GM20000 (cell line): ENCODE data around the gene LSMEM2.
"Not testable (repeated sequence)": the region's sequence is repeated elsewhere in the genome, so short reads cannot be mapped to it uniquely, and the experiment has no call there.

Experiments
- DNase-seq: peaks from one replicate; pipeline ENCODE4 v3.0.0; 2012; ENCODE audit warnings: low spot score
- TF ChIP-seq, protein P1 (sequence below): IDR thresholded peaks from 2 replicates; pipeline ENCODE4 v1.5.1; 2012; ENCODE audit warnings: mild to moderate bottlenecking, control low read depth; ENCODE audit errors: extremely low read depth, missing control alignments

LSMEM2 gene

DNA sequence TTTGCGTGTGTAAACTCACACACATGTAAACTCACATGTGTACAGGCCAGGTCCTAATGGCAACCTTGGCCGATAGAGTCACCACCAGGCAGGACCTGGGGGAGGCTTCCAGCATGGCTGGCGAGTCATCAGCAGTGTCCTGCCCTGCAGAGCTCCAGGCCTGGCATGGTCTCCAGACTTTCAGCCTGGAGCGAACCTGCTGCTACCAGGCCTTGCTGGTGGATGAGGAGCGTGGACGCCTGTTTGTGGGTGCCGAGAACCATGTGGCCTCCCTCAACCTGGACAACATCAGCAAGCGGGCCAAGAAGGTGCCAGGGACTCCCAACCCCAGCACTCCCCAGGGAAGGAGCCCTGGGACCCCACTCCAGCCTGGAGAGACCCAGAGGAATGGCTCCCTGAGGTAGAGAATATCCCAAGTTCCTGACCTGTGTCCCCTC, 8.9 kb upstream of the LSMEM2 start:
- DNase-seq, result no peak
- TF ChIP-seq, protein P1, sequence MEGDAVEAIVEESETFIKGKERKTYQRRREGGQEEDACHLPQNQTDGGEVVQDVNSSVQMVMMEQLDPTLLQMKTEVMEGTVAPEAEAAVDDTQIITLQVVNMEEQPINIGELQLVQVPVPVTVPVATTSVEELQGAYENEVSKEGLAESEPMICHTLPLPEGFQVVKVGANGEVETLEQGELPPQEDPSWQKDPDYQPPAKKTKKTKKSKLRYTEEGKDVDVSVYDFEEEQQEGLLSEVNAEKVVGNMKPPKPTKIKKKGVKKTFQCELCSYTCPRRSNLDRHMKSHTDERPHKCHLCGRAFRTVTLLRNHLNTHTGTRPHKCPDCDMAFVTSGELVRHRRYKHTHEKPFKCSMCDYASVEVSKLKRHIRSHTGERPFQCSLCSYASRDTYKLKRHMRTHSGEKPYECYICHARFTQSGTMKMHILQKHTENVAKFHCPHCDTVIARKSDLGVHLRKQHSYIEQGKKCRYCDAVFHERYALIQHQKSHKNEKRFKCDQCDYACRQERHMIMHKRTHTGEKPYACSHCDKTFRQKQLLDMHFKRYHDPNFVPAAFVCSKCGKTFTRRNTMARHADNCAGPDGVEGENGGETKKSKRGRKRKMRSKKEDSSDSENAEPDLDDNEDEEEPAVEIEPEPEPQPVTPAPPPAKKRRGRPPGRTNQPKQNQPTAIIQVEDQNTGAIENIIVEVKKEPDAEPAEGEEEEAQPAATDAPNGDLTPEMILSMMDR, result no peak

DNA sequence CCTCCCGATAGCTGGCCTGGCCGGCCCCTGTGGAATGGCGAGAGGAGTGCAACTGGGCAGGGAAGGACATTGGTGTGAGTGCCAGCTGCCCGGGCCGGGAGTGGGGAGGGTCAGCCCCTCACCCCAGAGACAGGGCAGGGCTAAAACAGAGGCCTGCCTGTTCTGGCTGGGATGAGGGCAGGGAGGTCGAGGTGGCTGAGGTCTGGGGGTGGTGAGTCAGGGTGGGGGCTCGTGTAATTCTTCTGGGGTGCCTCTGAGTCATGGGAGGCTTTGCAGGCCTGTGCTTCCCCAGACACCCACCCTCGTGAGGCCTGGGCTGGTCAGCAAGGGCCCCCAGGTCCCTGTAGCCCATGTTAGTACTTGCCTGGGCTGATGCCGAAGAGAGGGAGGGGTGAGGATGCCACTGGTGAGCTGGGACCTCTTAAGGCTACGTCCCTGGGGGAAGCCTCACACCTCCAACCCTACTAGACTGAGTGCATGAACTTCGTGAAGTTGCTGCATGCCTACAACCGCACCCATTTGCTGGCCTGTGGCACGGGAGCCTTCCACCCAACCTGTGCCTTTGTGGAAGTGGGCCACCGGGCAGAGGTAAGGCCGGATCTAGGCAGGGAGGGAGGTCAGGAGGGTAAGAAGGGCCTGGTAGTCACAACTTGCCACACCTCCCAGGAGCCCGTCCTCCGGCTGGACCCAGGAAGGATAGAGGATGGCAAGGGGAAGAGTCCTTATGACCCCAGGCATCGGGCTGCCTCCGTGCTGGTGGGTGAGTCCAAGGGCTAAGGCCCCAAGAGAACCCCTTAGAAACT, 8.3 kb upstream of the LSMEM2 start:
- TF ChIP-seq, protein P1, result no peak
- no peak for DNase-seq

DNA sequence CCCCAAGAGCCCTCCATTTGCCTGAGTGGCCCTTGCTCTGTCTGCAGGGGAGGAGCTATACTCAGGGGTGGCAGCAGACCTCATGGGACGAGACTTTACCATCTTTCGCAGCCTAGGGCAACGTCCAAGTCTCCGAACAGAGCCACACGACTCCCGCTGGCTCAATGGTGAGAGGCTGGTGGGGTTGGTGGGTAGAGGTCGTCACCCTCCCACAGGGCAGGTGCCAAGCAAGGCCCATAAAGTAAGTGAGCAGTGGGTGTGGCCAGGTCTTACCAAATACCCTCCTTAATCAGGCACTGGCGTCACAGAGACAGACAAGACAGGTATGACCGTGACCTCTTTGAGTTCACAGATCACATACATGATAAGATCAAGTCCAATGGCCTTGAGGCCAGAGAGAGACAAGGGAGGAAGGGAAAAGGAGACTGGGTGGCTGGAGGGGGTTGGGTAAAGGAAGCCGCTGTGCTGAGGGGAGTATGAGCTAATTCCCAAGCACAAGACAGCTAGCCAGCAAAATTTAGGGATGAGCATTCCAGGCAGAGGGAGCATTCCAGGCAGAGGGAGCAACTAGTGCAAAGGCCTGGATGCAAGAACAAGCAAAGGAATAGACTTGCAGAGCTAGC, 7.5 kb upstream of the LSMEM2 start:
- TF ChIP-seq, protein P1, result no peak
- DNase-seq, result peak; percentile 22

DNA sequence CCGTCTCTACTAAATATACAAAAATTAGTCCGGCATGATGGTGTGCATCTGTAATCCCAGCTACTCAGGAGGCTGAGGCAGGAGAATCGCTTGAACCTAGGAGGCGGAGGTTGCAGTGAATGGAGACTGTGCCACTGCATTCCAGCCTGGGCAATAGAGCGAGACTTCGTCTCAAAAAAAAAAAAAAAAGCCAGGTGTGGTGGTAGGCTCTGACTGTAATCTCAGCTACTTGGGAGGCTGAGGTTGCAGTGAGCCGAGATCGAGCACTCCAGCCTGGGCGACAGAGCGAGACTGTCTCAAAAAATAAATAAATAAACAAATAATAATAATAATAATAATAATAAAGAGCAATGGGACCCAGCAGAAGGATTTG, 6.4 kb upstream of the LSMEM2 start:
- DNase-seq, result not testable (repeated sequence)

DNA sequence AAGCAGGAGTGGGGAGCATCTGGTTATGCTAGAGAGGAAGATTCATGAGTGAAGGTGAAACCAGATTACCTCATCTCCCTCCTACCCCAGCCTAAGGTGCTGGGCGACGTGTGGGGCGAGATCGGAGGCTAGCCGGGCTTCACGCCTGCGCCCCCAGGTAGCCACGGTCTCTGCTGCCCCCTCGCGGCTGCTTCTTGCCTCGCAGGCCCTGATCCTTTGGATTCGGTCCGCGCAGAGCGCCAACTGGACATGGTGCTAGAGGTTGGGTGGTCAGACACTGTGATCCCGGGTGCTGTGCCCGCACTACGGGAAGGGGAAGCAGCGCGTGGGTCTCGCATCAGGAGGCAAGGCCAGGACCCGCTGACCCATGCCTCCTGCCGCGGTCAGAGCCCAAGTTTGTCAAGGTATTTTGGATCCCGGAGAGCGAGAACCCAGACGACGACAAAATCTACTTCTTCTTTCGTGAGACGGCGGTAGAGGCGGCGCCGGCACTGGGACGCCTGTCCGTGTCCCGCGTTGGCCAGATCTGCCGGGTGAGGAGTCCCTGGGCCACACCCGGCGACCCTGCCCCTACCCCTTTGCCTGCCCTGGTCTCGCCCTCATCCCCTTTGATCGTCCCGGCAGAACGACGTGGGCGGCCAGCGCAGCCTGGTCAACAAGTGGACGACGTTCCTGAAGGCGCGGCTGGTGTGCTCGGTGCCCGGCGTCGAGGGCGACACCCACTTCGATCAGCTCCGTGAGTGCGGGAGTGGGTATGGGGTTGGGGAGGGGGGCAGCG, 5.8 kb upstream of the LSMEM2 start:
- peak; percentile 99 for DNase-seq
- TF ChIP-seq, protein P1, result peak; percentile 94

DNA sequence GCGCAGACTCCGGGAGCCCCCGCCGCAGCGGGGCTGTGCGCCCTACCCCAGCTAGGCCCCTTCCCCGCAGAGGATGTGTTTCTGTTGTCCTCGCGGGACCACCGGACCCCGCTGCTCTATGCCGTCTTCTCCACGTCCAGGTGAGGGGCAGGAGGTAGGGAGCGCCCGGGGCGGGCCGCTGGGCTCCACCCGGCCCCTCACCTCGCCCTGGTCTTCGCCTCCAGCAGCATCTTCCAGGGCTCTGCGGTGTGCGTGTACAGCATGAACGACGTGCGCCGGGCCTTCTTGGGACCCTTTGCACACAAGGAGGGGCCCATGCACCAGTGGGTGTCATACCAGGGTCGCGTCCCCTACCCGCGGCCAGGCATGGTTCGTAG, 5.2 kb upstream of the LSMEM2 start:
- TF ChIP-seq, protein P1, result no peak
- no peak for DNase-seq

DNA sequence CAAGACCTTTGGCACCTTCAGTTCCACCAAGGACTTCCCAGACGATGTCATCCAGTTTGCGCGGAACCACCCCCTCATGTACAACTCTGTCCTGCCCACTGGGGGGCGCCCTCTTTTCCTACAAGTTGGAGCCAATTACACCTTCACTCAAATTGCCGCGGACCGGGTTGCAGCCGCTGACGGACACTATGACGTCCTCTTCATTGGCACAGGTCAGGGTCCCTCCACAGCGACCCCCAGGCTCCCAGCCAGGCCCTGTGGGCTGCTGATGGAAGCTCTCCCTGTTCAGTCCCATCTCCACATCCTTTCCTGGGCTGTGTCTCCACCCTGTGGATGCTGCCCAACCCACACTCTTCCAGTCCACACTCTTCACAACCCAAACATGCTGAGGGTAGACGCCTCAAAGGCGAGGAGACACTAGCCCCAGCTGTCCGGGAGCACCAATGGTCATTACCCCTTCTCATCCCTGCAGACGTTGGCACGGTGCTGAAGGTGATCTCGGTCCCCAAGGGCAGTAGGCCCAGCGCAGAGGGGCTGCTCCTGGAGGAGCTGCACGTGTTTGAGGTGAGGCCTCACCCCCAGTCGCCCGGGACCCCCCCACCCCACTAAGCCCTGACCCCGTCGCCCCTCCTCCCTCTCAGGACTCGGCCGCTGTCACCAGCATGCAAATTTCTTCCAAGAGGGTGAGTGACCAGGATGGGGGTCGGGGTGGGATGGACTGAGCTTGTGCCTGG, 4.3 kb upstream of the LSMEM2 start:
- peak; percentile 84 for DNase-seq
- TF ChIP-seq, protein P1, result peak; percentile 46
